Mesendoderm (in vitro differentiated cells): ENCODE data around the gene PDGFA.

Experiments used
- DNase-seq: peaks from one replicate; pipeline ENCODE4 v3.0.0; 2013
- H2AK5ac ChIP-seq: 2 replicates; pipeline ENCODE4 v1.6.1; 2013; ENCODE audit warnings: low read length, inconsistent platforms
- H2BK120ac ChIP-seq: 2 replicates; pipeline ENCODE4 v1.6.1; 2013; ENCODE audit warnings: low read depth, mild to moderate bottlenecking, low read length, moderate library complexity, mixed read lengths
- H2BK15ac ChIP-seq: replicated peaks from 2 replicates; pipeline ENCODE4 v1.6.1; 2013; ENCODE audit warnings: low read depth, mild to moderate bottlenecking, moderate library complexity
- H2BK5ac ChIP-seq: 2 replicates; pipeline ENCODE4 v1.6.1; 2013; ENCODE audit warnings: low read length, inconsistent platforms
- H3K18ac ChIP-seq: 2 replicates; pipeline ENCODE4 v1.6.1; 2013; ENCODE audit warnings: mild to moderate bottlenecking, low read length, mixed read lengths
- H3K23ac ChIP-seq: one replicate; pipeline ENCODE4 v1.6.1; 2013; ENCODE audit warnings: low read length
- H3K27ac ChIP-seq: 2 replicates; pipeline ENCODE4 v1.5.1; 2013; ENCODE audit warnings: low read depth, mild to moderate bottlenecking, inconsistent platforms, low read length, moderate library complexity
- H3K27me3 ChIP-seq: 2 replicates; pipeline ENCODE4 v1.6.1; 2013; ENCODE audit warnings: low read length, control low read depth, mild to moderate bottlenecking, inconsistent platforms; ENCODE audit not compliant: insufficient read depth, poor library complexity
- H3K36me3 ChIP-seq: 2 replicates; pipeline ENCODE4 v1.6.1; 2013; ENCODE audit warnings: low read length, inconsistent platforms; ENCODE audit not compliant: control insufficient read depth, insufficient read depth
- H3K4ac ChIP-seq: one replicate; pipeline ENCODE4 v1.6.1; 2013; ENCODE audit warnings: low read depth, mild to moderate bottlenecking, low read length, moderate library complexity
- H3K4me1 ChIP-seq: 2 replicates; pipeline ENCODE4 v1.6.1; 2013; ENCODE audit warnings: low read depth, low read length, inconsistent platforms; ENCODE audit not compliant: control insufficient read depth
- H3K4me2 ChIP-seq: 2 replicates; pipeline ENCODE4 v1.6.1; 2013; ENCODE audit warnings: low read length
- H3K4me3 ChIP-seq: 2 replicates; pipeline ENCODE4 v1.5.1; 2013; ENCODE audit warnings: mild to moderate bottlenecking, low read length
- H3K56ac ChIP-seq: one replicate; pipeline ENCODE4 v1.6.1; 2013; ENCODE audit warnings: low read length
- H3K79me1 ChIP-seq: 2 replicates; pipeline ENCODE4 v1.6.1; 2013; ENCODE audit warnings: low read length, inconsistent platforms
- H3K79me2 ChIP-seq: 2 replicates; pipeline ENCODE4 v1.6.1; 2013; ENCODE audit warnings: mild to moderate bottlenecking, low read length; ENCODE audit not compliant: control insufficient read depth, insufficient read depth
- H3K9ac ChIP-seq: 2 replicates; pipeline ENCODE4 v1.6.1; 2013; ENCODE audit warnings: low read length, inconsistent platforms
- H4K5ac ChIP-seq: one replicate; pipeline ENCODE4 v1.6.1; 2013; ENCODE audit warnings: low read length
- H4K8ac ChIP-seq: one replicate; pipeline ENCODE4 v1.6.1; 2013; ENCODE audit warnings: low read depth, mild to moderate bottlenecking, control low read depth, low read length, moderate library complexity
- WGBS: extraction: QIAGEN DNeasy Blood & Tissue Kit; methylation state at CpG from one replicate; pipeline ENCODE4 v1.1.7; 2013; ENCODE audit warnings: low lambda C conversion rate, missing lambda C conversion rate; ENCODE audit not compliant: insufficient coverage; ENCODE audit errors: extremely low coverage; 5-methylcytosine and 5-hydroxymethylcytosine counted together

PDGFA gene

GRCh38 chr7:453597-454306 is 65.9 kb downstream of the PDGFA start:
- H3K9ac ChIP-seq, result no peak overlapping the region
- no peak overlapping the region for H3K27ac ChIP-seq
- H4K8ac ChIP-seq, result no peak overlapping the region
- H3K56ac ChIP-seq, result no peak overlapping the region
- H3K4me2 ChIP-seq, result no peak overlapping the region
- H3K79me1 ChIP-seq, result no peaks in the 10 kb centered on the region
- H2BK120ac ChIP-seq, result no peak overlapping the region
- H3K4me3 ChIP-seq, result no peak overlapping the region
- H3K27me3 ChIP-seq, result no peaks in the 10 kb centered on the region
- H2AK5ac ChIP-seq, result no peak overlapping the region
- no peak overlapping the region for H3K18ac ChIP-seq
- no peak overlapping the region for H3K4ac ChIP-seq
- no peak overlapping the region for H3K23ac ChIP-seq
- no peak for DNase-seq
- no peaks in the 10 kb centered on the region for H3K4me1 ChIP-seq
- H2BK15ac ChIP-seq, result no peak overlapping the region
- no peaks in the 10 kb centered on the region for H3K79me2 ChIP-seq
- no peak overlapping the region for H4K5ac ChIP-seq
- H3K36me3 ChIP-seq, result no peaks in the 10 kb centered on the region
- no CpG with 5 or more reads among the region's 27 CpGs for WGBS
- no peak overlapping the region for H2BK5ac ChIP-seq

DNA sequence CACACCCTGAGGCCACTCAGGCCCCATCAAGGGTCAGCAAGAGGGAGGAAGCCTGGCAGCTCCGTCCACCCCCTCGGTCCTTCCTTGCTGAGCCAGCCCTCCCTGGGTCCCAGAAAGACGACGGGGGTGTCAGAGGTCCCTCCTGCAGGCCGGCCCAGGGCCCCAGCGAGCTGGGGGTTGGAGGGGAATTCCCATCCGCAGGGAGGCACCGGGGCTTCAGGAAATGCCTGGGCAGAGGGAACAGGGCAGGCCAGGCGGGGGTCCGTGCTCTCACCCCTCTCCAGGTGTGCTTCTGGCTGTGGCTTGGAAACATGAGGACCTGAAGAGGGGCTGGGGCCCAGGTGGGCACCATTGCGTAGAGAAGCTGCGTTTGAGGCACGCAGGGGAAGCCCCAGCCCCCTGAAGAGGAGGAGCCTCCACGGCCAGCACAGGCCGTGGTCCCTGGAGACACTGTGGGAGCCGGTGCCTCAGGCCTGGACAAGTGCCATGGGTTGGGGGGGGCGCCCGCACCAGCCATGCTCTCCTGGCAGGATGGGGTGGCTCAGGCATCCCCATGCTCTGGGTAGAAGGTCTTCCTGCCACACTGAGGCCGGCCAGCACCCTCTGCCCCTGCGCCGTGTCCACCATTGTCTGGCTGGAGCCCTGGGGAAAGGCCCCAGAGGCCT is 66.7 kb downstream of the PDGFA start:
- no peaks in the 10 kb centered on the region for H3K36me3 ChIP-seq
- H3K23ac ChIP-seq, result peak overlapping the region; percentile 97
- no peak overlapping the region for H4K8ac ChIP-seq
- H2BK120ac ChIP-seq, result no peak overlapping the region
- no peaks in the 10 kb centered on the region for H3K27me3 ChIP-seq
- DNase-seq, result no peak
- H2AK5ac ChIP-seq, result no peak overlapping the region
- WGBS, result no CpG with 5 or more reads among the region's 21 CpGs
- H3K79me2 ChIP-seq, result no peaks in the 10 kb centered on the region
- H3K4me3 ChIP-seq, result no peak overlapping the region
- H3K4ac ChIP-seq, result no peak overlapping the region
- H3K79me1 ChIP-seq, result no peaks in the 10 kb centered on the region
- H3K56ac ChIP-seq, result no peak overlapping the region
- no peak overlapping the region for H4K5ac ChIP-seq
- H3K4me2 ChIP-seq, result peak overlapping the region; percentile 67
- no peak overlapping the region for H3K9ac ChIP-seq
- H2BK5ac ChIP-seq, result no peak overlapping the region
- no peak overlapping the region for H3K27ac ChIP-seq
- no peaks in the 10 kb centered on the region for H3K4me1 ChIP-seq
- no peak overlapping the region for H3K18ac ChIP-seq
- H2BK15ac ChIP-seq, result no peak overlapping the region

- Histone ChIP-seq H3K18ac (no peak overlapping the region), H2BK120ac (no peak overlapping the region), H3K79me1 (no peaks in the 10 kb centered on the region), H3K4me2 (peak overlapping the region; percentile 67), H2BK5ac (no peak overlapping the region), H2AK5ac (no peak overlapping the region), H3K27me3 (no peaks in the 10 kb centered on the region), H3K9ac (peak overlapping the region; percentile 41), H3K27ac (no peak overlapping the region), H4K5ac (no peak overlapping the region), H3K36me3 (no peaks in the 10 kb centered on the region), H3K4me3 (no peak overlapping the region), H3K4ac (no peak overlapping the region), H3K4me1 (no peaks in the 10 kb centered on the region), H3K79me2 (no peaks in the 10 kb centered on the region), H3K23ac (no peak overlapping the region), H3K56ac (peak overlapping the region; percentile 57), H4K8ac (no peak overlapping the region), H2BK15ac (no peak overlapping the region)
- WGBS, result no CpG with 5 or more reads among the region's 30 CpGs
- DNase-seq, result peak; percentile 49
Observed at GRCh38 chr7:452226-452751, 67.4 kb downstream of the PDGFA start.

DNA sequence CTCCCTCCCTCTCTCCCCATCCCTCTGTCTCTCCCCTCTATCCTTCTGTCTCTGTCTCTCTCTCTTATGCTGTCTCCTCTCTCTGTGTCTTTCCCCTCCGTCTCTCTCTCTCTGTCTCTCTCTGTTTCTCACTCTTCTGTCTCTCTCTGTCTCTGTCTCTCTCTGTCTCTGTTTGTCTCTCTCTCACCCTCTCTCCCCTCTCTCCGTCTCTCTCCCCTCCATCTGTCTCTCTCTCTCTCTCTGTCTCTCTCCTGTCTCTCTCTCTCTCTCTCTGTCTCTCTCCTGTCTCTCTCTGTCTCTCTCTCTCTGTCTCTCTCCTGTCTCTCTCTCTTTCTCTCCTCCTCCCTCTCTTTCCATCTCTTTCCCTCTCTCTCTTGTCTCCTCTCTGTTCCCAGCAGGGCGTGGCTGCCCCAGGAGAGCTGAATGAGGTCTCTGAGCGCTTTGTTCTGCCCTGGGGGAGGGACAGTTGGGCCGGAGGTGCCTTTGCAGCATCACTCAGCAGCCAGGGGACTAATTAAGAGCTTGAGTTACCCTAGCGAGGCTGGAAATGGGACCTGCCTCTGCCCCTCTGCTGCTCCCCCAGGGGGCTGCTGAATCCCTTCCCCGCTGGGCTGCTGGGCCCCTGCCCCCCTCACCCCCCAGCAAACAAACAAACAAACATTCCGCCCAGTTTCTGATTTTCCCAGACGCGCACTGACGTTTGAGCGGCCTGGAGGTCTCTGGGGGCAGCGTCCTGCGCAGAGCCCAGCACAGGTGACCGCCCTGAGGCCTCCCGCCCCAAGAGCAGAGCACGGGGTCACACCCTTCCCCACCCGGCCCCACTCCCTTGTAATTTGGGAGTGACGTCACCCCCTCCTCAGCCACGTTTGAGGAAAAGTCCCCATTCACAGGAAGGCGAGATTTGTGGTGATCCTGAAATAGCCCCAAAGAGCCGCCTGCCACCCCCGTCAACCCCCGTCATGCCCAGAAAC is 68.1 kb downstream of the PDGFA start:
- H3K4me2 ChIP-seq, result peak overlapping the region; percentile 67
- H3K4me3 ChIP-seq, result no peak overlapping the region
- no peaks in the 10 kb centered on the region for H3K27me3 ChIP-seq
- H2AK5ac ChIP-seq, result no peak overlapping the region
- H3K36me3 ChIP-seq, result no peaks in the 10 kb centered on the region
- H3K27ac ChIP-seq, result no peak overlapping the region
- no peak overlapping the region for H3K9ac ChIP-seq
- H3K4ac ChIP-seq, result no peak overlapping the region
- WGBS, result no CpG with 5 or more reads among the region's 24 CpGs
- H2BK15ac ChIP-seq, result no peak overlapping the region
- peak; percentile 50 for DNase-seq
- H3K79me1 ChIP-seq, result no peaks in the 10 kb centered on the region
- H3K23ac ChIP-seq, result no peak overlapping the region
- H4K8ac ChIP-seq, result no peak overlapping the region
- no peak overlapping the region for H3K18ac ChIP-seq
- H4K5ac ChIP-seq, result no peak overlapping the region
- H3K56ac ChIP-seq, result peak overlapping the region; percentile 57
- H2BK5ac ChIP-seq, result no peak overlapping the region
- no peak overlapping the region for H2BK120ac ChIP-seq
- H3K79me2 ChIP-seq, result no peaks in the 10 kb centered on the region
- H3K4me1 ChIP-seq, result no peaks in the 10 kb centered on the region

GRCh38 chr7:450741-451140 is 68.9 kb downstream of the PDGFA start:
- H3K4ac ChIP-seq, result no peak overlapping the region
- H2BK15ac ChIP-seq, result no peak overlapping the region
- no peak overlapping the region for H3K9ac ChIP-seq
- no peaks in the 10 kb centered on the region for H3K79me2 ChIP-seq
- H2BK120ac ChIP-seq, result no peak overlapping the region
- H3K27ac ChIP-seq, result no peak overlapping the region
- H3K23ac ChIP-seq, result no peak overlapping the region
- no peak for DNase-seq
- H3K56ac ChIP-seq, result no peak overlapping the region
- no peak overlapping the region for H4K5ac ChIP-seq
- H3K79me1 ChIP-seq, result no peaks in the 10 kb centered on the region
- H3K18ac ChIP-seq, result no peak overlapping the region
- WGBS, result no CpG with 5 or more reads among the region's 10 CpGs
- no peak overlapping the region for H3K4me2 ChIP-seq
- H2BK5ac ChIP-seq, result no peak overlapping the region
- no peaks in the 10 kb centered on the region for H3K4me1 ChIP-seq
- no peaks in the 10 kb centered on the region for H3K36me3 ChIP-seq
- H3K27me3 ChIP-seq, result no peaks in the 10 kb centered on the region
- no peak overlapping the region for H4K8ac ChIP-seq
- no peak overlapping the region for H2AK5ac ChIP-seq
- no peak overlapping the region for H3K4me3 ChIP-seq
